K562 (cell line): ENCODE results near the gene ATP9A.
"Not testable (repeated sequence)": the region's sequence is repeated elsewhere in the genome, so short reads cannot be mapped to it uniquely, and the experiment has no call there.

Source experiments
- CHCHD3 ChIP-seq: fragments of 250-450 bp; sonication (Bioruptor Pico); IDR thresholded peaks from 2 replicates; pipeline ENCODE4 v2.1.2; 2022; ENCODE audit warnings: mild to moderate bottlenecking
- CTCF ChIP-seq, 3 experiments: IDR thresholded peaks in 2 of 3; conservative IDR thresholded peaks in 1 of 3; 2 replicates each; pipeline ENCODE4 v1.5.1; 2011 to 2012; ENCODE audit warnings: low read length in 3 of 3, mild to moderate bottlenecking in 3 of 3, control low read depth in 2 of 3, improper control_type of control experiment in 1 of 3, inconsistent platforms in 1 of 3, low read depth in 1 of 3, mixed read lengths in 1 of 3, moderate library complexity in 1 of 3; ENCODE audit not compliant: insufficient read depth in 2 of 3
- MAFK ChIP-seq: IDR thresholded peaks from 2 replicates; pipeline ENCODE4 v1.6.1; 2011; ENCODE audit warnings: low read length, improper control_type of control experiment
- NCOA1 ChIP-seq: fragments of 450-650 bp; IDR thresholded peaks from 2 replicates; pipeline ENCODE4 v1.6.1; 2016; ENCODE audit warnings: low read depth
- PHF8 ChIP-seq: fragments of 200-600 bp; sonication (generic); IDR thresholded peaks from 2 replicates; pipeline ENCODE4 v1.6.1; 2012; ENCODE audit warnings: mixed run types, mild to moderate bottlenecking, inconsistent platforms, low read length, moderate library complexity, borderline replicate concordance
- REST ChIP-seq, 2 experiments: fragments of 450-650 bp; formaldehyde crosslinking in 1 of 2; IDR thresholded peaks; 2 replicates each; pipeline versions ENCODE4 v1.4.0 to v1.6.1; 2014 to 2020; ENCODE audit warnings: mild to moderate bottlenecking in 2 of 2, borderline replicate concordance in 1 of 2, low read depth in 1 of 2
- TCF15 ChIP-seq: fragments of 250-450 bp; sonication (Bioruptor Pico); IDR thresholded peaks from 2 replicates; pipeline ENCODE4 v1.8.0; 2022; ENCODE audit warnings: moderate library complexity, mild to moderate bottlenecking, inconsistent platforms

GRCh38 chr20:51643810-51644209, 124.4 kb downstream of the ATP9A start:
- TF ChIP-seq MAFK; REST (IDR thresholded peaks at IDR 0.05; ENCODE audit: borderline replicate concordance); REST (CRISPR knock-in tag; IDR thresholded peaks at IDR 0.05; ENCODE audit: low read depth); CTCF (IDR thresholded peaks at IDR 0.05 in 2 of 3, conservative IDR thresholded peaks at IDR 0.05 in 1 of 3; ENCODE audit: insufficient read depth in 2 of 3, low read depth in 1 of 3, low read length in 3 of 3); CHCHD3 (CRISPR knock-in tag); NCOA1; PHF8; TCF15 (CRISPR knock-in tag): not testable (repeated sequence)
